NCI-H2227 treated with DMSO at 0.1 percent for 48 hours (cell line): Measurements from ENCODE around the gene PDE9A.

Source experiments
- DNase-seq: peaks from one replicate; lab custom pipeline; 2025; lab: John Stamatoyannopoulos, UW

PDE9A gene

DNA sequence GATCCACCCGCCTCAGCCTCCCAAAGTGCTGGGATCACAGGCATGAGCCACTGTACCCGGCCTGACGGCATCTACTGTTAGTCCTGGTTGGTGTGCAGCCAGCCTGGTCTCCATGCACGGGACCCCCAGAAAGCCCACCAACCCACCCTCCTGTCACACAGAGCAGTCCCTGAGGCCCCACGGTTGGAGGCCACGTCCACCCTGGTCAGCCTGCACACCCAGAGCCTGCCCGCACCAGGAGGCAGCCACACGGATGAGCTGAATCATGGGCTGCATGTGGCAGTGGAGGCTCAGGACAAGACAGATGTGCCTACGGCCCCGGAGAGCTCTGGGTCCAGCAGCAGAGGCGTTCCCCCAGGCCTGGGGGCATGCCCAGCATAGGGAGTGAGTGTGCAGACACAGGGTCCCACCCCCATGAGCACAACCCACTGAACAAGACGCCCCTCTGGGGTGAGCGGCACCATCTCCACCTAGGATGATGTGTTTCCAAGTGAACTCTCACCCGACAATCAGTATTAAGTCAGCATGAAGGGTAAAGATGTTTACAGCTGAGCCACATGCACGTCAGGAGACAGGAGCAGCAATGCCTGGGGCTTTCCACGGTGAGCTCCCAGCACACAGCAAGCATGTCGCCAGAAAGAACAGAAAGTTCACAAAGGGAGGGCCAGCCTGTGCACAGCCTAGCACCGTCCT lies 123.8 kb downstream of the PDE9A start:
- no peak for DNase-seq

DNA sequence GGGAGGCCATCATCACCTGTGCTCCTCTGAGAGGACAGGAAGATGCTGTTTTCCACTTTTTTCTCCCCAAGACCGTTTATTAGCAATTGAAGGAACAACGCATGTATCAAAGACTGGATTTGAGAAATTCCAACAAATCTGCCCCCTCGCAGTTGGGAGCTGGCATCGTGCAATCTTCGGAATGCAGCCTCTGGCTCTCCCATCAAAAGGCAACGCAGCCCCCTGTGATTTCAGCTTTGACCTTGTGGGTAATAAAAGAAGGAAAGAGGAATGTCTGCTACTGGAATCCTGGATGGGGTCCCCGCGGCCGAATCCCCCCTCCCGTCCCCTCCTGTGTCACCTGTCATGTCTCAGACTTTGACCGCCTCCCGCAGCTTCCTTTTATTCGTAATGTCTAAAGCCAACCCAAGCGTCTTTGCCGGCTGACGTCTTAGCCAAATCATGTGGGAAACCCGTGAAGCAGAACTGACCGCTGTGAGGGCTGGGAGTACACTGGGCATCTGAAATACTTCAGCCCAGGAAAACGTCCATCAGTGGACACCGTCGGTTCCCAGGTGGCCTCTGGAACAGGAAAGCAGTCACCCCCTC lies 124.4 kb downstream of the PDE9A start:
- DNase-seq = no peak

DNA sequence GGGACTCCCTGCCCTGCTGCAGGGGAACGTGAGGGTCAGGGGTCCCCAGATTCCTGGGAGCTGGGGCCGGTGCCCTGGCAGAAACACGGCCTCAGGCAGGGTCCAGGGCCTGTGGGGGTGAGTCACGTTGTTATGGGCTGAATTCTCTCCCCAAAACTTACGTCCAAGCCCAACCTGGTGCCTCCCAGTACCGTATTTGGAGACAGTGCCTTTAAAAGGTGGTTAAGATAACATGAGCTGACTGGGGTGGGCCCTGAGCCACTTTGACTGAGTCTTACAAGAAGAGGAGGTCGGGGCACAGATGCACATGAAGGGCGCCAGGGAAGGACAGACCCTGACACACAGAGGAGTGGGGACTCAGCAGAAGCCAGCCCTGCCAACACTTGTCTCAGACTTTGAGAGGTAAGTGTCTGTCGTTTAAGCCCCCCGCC lies 126.0 kb downstream of the PDE9A start:
- no peak for DNase-seq

- DNase-seq = no peak
Observed at GRCh38 chr21:42780617-42781016, 127.2 kb downstream of the PDE9A start.

GRCh38 chr21:42781150-42781970 lies 127.9 kb downstream of the PDE9A start:
- peak; percentile 30 for DNase-seq

- DNase-seq = no peak
Observed at GRCh38 chr21:42781971-42782722, 128.7 kb downstream of the PDE9A start.

DNA sequence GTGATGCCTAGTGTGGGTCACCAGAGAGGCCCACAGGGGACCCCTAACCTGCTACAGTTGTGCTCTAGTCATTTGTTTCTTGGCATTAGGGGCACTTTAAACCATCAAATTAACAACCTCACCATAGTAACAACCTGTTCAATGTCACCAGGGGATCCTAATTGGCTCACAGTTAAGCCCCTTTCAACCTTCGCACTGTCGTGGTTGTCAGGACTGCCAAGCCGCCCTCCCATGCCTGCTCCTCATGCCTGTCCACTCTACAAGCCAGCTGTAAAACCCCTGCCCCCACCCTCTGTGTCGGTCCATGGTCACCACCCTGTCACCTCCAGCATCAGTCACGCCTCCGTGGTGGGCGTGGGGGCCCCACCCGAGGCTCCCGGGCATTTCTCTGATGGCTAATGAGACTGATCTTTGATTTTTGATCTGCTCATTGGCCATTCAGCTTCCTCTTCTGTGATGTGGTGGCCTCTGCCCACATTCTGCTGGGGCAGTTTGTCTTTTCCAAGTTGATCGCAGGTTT lies 129.4 kb downstream of the PDE9A start:
- DNase-seq = no peak

- DNase-seq = no peak
Observed at GRCh38 chr21:42784276-42784675, 130.9 kb downstream of the PDE9A start.

DNA sequence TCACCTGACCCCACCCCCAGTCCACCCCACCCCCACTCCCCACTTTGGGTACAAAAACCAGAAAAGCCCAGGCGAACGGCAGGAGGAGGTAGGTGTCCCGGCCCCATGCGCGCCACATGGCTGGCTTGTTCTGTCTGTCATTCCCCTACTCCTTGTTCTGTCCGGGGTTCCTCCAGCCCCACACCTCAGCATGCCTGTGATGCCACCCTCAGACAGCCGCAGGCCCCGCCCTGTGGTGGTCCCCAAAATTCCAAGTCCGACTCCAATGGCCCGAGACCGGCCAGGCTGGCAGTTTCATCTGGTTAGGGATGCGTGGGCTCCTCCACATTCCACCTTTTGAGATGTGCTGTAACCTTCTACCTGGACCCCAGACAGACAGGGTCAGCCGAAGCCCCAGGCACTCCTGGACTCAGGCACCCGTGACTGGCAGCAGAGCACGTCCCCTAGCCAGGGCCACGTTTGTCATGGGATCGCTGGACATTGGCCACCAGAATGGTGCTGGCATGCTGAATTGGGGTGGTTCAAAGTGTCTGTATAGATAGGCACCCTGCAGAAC lies 131.6 kb downstream of the PDE9A start:
- no peak for DNase-seq

- no peak for DNase-seq
Observed at GRCh38 chr21:42785666-42786427, 132.4 kb downstream of the PDE9A start.

DNA sequence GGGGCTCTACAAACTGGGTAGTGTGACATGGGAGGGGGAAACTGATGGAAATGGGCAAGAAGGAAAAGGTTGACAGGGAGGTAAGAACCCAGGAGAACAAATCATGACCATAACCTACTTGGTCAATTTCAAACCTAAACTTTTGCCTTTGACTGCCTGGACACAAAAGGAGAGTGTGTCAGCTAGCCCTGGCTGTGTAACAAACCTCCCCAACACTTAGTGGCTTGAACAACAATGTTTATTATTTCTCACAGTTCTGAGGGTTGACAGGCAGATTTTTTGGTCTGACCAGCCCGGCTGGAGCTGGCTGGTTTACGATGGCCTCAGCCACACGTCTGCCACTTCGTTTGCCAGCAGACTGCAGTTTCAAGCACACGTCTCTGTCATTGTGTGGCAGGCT lies 133.5 kb downstream of the PDE9A start:
- DNase-seq = no peak

DNA sequence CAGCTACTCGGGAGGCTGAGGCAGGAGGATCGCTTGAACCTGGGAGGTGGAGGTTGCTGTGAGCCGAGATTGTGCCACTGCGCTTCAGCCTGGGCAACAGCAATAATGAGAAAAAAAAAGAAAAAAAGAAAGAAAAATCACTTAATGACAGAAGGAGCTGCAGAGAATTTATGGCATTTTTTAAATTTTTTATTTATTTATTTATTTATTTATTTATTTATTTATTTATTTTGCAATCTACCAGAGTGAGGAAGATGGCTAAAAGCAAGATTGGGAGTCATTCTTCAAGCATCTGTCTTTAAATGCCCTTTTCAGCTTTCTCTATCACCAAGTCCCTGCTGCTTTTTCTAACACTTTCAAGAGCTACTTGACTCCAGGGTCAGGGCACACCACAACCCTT lies 134.2 kb downstream of the PDE9A start:
- no peak for DNase-seq

DNA sequence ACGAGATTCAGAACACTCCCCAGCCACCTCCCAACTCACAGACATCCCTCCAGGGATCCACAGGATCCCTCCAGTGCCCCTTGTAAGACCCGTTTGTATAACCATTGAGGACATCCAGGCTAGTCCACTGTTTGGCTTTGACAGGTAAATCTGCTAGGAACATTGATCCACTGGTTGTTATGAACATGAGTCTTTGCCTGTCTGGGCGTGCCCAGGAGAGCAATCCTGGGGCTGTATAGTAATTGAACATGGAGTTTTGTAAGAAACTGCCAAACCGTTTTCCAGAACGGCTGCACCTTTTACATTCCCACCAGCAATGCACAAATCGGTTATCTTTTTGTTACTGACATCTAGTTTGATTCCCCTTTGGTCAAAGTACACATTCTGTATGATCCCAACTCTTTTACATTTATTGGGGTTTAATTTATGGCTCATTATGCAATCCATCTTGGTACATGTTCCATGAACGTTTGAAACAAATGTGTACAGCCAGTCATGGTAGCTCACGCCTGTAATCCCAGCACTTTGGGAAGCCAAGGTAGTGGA lies 137.2 kb downstream of the PDE9A start:
- DNase-seq = no peak

- no peak for DNase-seq
Observed at GRCh38 chr21:42793774-42794173, 140.4 kb downstream of the PDE9A start.

DNA sequence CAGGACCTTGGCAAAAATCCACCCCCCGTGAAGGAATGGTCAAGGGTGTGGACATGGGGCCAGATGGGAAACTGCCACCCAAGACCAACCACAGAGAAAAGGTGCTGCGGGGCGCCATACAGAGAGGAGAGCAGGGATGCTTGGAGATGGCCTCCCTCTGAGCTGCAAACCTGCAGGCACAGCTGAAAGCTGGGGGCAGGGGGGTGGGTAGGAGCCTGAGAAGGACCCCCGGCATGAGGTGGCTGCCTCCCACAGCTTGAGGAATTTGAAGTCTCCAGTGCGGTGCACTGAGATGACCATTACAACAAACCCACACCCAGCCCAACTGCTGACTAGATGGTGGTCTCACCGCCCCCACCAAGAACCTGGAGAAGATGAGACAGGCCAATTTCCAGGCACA lies 141.1 kb downstream of the PDE9A start:
- no peak for DNase-seq

DNA sequence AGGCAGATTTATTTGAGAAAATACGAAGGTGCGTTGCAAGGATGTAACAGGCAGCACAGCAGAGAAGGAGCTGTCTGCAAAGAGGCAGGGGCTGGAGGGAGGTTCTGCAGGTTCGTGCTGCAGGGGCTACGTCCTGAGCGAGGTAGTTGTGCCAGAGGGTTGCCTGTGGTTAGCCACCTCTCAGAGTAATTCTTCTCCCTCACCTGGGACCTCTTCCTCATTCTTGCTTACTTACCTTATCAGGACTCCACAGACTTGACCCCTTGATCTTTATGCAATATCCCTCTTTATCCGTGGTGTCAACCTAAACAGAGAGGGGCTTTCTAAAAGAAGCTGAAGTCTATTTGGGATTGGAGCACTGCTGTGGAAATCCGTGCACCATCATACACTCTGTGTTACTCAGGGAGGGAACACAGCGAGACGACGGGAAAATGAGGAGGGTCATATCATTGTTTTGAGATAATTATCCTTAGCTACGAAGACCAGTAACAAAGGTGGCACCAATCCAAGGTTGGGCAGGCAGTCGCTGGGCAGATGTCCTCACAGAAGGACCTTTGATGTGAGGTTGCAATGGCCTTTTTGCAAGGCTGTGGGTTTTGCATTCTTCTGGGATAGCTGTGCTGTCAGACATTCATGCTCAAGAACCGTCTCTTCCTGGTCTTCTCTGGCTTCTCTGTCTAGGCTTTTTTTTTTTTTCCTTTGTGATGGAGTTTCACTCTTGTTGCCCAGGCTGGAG lies 143.1 kb downstream of the PDE9A start:
- DNase-seq = no peak

- no peak for DNase-seq
Observed at GRCh38 chr21:42797522-42797921, 144.1 kb downstream of the PDE9A start.

GRCh38 chr21:42798106-42798505 lies 144.7 kb downstream of the PDE9A start:
- no peak for DNase-seq

- no peak for DNase-seq
Observed at GRCh38 chr21:42799516-42799915, 146.1 kb downstream of the PDE9A start.

- DNase-seq = no peak
Observed at GRCh38 chr21:42799948-42800347, 146.5 kb downstream of the PDE9A start.
